Measurements from ENCODE around the gene CWC27.
A peak's percentile ranks its signal among the peaks of the same experiment; 100 is the strongest.

The CWC27 gene

DNA sequence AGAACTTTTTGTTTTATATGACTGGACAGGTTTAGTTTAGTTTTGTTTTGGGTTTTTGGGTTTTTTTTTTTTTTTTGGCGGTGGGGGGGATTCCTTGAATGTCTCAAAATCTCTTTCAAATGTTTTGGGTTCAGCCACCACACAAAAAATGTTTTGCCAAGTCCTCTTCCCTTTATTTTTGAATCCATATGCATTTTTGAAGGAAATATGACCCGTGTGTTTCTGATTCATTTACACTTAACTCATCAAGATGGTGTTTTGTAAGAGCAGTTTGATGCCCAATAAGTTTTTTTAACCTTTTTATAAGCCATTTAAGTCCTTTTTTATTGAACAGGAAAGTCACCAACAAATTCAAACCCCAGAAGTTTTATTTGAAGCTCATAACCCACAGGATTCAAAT, 209.8 kb downstream of the CWC27 start:
- no peaks in the 10 kb centered on the region for H3K4me1 Mint-ChIP-seq
- H3K27me3 Mint-ChIP-seq = no peaks in the 10 kb centered on the region
- no peaks in the 10 kb centered on the region for H3K9me3 Mint-ChIP-seq
- H3K36me3 Mint-ChIP-seq (ENCODE audit: insufficient read depth) = peaks cover 6% of the 10 kb centered on the region
- no peak for DNase-seq (ENCODE audit: low spot score in 2 of 2)
- ATAC-seq (replicated peaks; ENCODE audit: extremely low read depth, poor library complexity, severe bottlenecking) = no peak
- no peak overlapping the region for H3K27ac Mint-ChIP-seq (ENCODE audit: low read depth)
- no peak overlapping the region for H3K4me3 Mint-ChIP-seq

DNA sequence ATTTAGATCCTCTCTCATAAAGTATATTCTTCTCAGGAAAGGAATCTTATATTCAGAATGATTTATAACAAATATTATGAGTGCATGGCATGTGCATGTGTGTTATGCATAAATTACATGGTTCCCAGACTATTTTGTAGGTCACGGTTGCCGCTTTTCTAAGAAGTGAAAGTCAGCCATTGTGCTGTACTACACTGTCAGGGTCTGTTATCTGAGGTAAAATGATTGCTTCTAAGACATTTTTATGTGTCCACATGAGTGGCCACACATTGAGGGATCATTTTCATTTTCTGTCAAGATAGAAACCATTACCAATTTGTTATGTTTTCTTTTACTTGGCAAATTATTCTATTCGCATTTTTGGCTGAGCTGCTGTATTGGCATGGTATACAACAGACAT, 210.8 kb downstream of the CWC27 start:
- Mint-ChIP-seq H3K9me3 (no peaks in the 10 kb centered on the region), H3K27ac (ENCODE audit: low read depth) (no peak overlapping the region), H3K27me3 (no peaks in the 10 kb centered on the region), H3K36me3 (ENCODE audit: insufficient read depth) (peaks cover 9% of the 10 kb centered on the region), H3K4me1 (no peaks in the 10 kb centered on the region), H3K4me3 (no peak overlapping the region)
- DNase-seq (ENCODE audit: low spot score in 2 of 2) (no peak), ATAC-seq (replicated peaks; ENCODE audit: extremely low read depth, poor library complexity, severe bottlenecking) (no peak)

DNA sequence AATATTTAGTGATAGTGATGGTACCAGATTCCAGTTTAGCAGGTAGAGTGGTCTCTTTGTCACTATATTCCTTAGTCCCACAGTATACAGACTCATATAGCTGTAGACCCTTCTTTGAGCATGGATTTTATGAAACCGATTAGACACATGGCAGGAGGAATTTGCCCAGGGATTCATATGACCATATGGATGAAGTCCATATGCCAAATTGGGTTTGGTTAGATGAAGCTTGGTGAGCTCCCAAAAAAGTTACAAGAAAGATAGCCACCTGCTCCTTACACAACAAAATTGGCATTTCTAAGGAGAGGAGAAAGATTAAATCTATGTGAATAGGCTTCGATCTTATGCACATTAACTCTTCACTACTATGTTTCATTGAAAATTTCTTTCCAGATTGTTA, 211.4 kb downstream of the CWC27 start:
- Mint-ChIP-seq H3K4me3 (no peak overlapping the region), H3K36me3 (ENCODE audit: insufficient read depth) (peaks cover 9% of the 10 kb centered on the region), H3K27me3 (no peaks in the 10 kb centered on the region), H3K4me1 (no peaks in the 10 kb centered on the region), H3K27ac (ENCODE audit: low read depth) (no peak overlapping the region), H3K9me3 (no peaks in the 10 kb centered on the region)
- DNase-seq (ENCODE audit: low spot score in 2 of 2) (no peak), ATAC-seq (replicated peaks; ENCODE audit: extremely low read depth, poor library complexity, severe bottlenecking) (no peak)

DNA sequence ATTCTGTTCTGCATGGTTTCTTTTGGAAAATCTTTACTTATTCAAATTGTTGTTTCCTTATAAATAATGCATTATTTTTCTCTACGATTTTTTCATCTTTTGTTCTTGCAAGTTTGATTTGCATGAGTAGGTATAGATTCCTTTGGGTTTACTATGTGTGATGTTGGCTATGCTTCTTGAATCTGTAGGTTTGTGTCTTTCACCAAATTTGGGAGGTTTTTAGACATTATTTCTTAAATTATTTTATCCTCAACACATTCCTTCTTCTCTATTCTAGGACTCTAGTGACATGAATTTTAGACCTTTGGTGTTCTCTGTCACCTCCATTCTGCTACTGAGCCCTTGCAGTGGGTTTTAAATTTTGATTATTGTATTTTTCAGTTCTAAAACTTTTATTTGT, 219.0 kb downstream of the CWC27 start:
- no peaks in the 10 kb centered on the region for H3K9me3 Mint-ChIP-seq
- H3K27ac Mint-ChIP-seq (ENCODE audit: low read depth) = peak overlapping the region; percentile 22
- DNase-seq (ENCODE audit: low spot score in 2 of 2) = no peak
- ATAC-seq (replicated peaks; ENCODE audit: extremely low read depth, poor library complexity, severe bottlenecking) = no peak
- peaks cover 6% of the 10 kb centered on the region for H3K4me1 Mint-ChIP-seq
- peaks cover 4% of the 10 kb centered on the region for H3K36me3 Mint-ChIP-seq (ENCODE audit: insufficient read depth)
- H3K27me3 Mint-ChIP-seq = no peaks in the 10 kb centered on the region
- H3K4me3 Mint-ChIP-seq = no peak overlapping the region

DNA sequence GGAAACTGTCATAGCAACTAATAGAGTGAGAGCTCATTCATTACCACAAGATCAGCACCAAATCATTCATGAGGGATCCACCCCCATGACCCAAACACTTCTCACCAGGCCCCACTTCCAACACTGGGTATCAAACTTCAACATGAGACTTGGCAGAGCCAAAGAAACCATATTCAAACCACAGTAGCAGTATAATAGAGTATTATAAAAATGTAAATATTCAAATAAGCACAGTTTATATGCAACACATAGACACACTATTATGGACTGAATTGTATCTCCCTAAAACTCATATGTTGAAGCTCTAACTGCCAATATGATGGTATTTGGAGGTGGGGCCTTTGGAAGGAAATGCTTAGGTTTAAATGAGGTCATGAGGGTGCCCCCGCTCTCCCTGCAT, 240.5 kb downstream of the CWC27 start:
- no peak for DNase-seq (ENCODE audit: low spot score in 2 of 2)
- H3K27ac Mint-ChIP-seq (ENCODE audit: low read depth) = peak overlapping the region; percentile 54
- no peak overlapping the region for H3K4me3 Mint-ChIP-seq
- ATAC-seq (replicated peaks; ENCODE audit: extremely low read depth, poor library complexity, severe bottlenecking) = no peak
- no peaks in the 10 kb centered on the region for H3K36me3 Mint-ChIP-seq (ENCODE audit: insufficient read depth)
- H3K4me1 Mint-ChIP-seq = no peaks in the 10 kb centered on the region
- H3K27me3 Mint-ChIP-seq = no peaks in the 10 kb centered on the region
- H3K9me3 Mint-ChIP-seq = no peaks in the 10 kb centered on the region

DNA sequence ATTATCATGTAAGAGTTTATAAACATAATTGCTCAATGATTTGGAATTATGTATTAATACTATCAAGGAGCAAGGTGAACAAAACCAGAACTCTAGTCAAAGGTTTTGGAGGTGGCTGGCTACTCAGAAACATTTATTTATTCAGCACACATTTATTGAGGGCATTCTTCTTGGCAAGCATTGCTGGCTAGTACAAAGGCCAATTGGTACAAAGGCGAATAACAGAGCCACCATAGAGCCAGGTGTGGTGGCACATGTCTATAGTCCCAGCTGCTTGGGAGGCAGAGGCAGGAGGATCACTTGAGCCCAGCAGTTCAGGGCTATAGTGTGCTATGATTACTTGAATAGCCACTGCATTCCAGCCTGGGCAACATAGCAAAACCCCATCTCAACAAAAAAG, 242.1 kb downstream of the CWC27 start:
- H3K4me1 Mint-ChIP-seq = no peaks in the 10 kb centered on the region
- DNase-seq (ENCODE audit: low spot score in 2 of 2) (no peak), ATAC-seq (replicated peaks; ENCODE audit: extremely low read depth, poor library complexity, severe bottlenecking) (no peak)
- H3K27ac Mint-ChIP-seq (ENCODE audit: low read depth) = no peak overlapping the region
- no peaks in the 10 kb centered on the region for H3K9me3 Mint-ChIP-seq
- no peak overlapping the region for H3K4me3 Mint-ChIP-seq
- no peaks in the 10 kb centered on the region for H3K27me3 Mint-ChIP-seq
- no peaks in the 10 kb centered on the region for H3K36me3 Mint-ChIP-seq (ENCODE audit: insufficient read depth)

DNA sequence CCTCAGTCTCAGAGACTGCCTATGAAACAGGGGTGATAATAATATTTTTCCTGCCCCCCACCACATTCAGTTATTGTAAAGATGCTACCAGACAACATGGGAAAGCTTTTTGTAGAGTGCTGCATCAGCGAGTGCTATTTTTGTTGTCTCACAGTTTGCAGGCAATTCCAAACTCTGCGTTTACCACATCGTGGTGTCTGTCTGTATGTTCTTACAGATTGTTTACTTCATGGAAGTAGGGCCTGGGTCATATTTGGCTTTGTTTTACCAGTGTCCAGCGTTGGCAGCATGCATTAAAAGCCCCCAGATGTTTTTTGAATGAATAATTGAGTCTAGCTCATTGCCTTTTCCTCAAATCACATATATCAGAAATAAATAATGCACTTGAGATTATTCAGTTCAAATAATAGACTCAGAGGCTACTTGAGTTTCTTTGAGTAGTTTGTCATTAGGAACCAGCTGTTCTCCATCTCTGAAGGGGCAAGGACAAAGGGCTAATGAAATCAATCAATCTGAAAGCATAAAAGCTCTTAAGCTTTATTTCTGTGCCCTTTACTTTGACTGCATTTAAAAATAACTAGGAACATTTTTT, 243.7 kb downstream of the CWC27 start:
- no peaks in the 10 kb centered on the region for H3K27me3 Mint-ChIP-seq
- no peak for DNase-seq (ENCODE audit: low spot score in 2 of 2)
- no peak overlapping the region for H3K4me3 Mint-ChIP-seq
- H3K4me1 Mint-ChIP-seq = no peaks in the 10 kb centered on the region
- no peaks in the 10 kb centered on the region for H3K9me3 Mint-ChIP-seq
- no peak overlapping the region for H3K27ac Mint-ChIP-seq (ENCODE audit: low read depth)
- H3K36me3 Mint-ChIP-seq (ENCODE audit: insufficient read depth) = no peaks in the 10 kb centered on the region
- ATAC-seq (replicated peaks; ENCODE audit: extremely low read depth, poor library complexity, severe bottlenecking) = no peak

DNA sequence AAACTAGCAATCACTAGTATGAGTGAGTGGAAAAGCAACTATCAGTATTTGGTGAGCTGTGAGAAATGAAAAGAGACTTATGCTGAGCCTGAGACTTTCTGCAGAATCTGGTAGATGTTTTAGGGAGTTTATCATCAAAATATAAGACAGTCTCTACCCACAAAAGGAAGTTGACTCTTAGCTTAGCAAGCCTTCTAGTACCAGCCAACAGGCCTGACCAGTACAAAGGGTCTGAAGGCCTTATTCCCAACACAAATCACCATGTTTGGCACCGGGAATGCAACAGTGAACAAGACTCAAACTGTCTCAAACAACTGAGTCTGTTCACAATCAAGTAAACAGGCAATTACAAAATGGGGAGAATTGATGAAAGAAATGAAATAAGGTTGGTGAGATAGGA, 244.4 kb downstream of the CWC27 start:
- Mint-ChIP-seq H3K36me3 (ENCODE audit: insufficient read depth) (no peaks in the 10 kb centered on the region), H3K27me3 (no peaks in the 10 kb centered on the region), H3K27ac (ENCODE audit: low read depth) (no peak overlapping the region), H3K4me1 (no peaks in the 10 kb centered on the region), H3K9me3 (no peaks in the 10 kb centered on the region), H3K4me3 (no peak overlapping the region)
- no peak for DNase-seq (ENCODE audit: low spot score in 2 of 2)
- no peak for ATAC-seq (replicated peaks; ENCODE audit: extremely low read depth, poor library complexity, severe bottlenecking)

DNA sequence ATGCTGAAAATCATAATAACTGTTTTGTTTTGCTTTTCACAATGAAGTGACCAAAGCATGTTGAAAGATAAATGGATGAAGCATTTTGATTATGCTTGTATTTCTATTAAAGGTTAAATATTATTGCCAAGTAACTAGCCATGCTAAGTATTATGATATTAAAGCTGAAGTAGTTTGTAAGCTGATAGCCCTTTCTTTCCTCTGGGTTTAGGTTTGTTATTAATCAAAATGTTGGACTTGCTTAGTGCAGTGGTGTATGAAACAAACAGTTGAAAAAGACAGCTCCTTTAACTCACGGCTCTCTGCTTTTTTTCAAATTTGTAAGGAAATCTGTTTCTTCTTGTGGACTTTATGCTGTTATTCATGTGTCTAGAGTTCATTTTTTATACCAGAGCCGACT, 246.0 kb downstream of the CWC27 start:
- Mint-ChIP-seq H3K9me3 (no peaks in the 10 kb centered on the region), H3K27me3 (no peaks in the 10 kb centered on the region), H3K4me3 (no peak overlapping the region), H3K27ac (ENCODE audit: low read depth) (no peak overlapping the region), H3K36me3 (ENCODE audit: insufficient read depth) (no peaks in the 10 kb centered on the region), H3K4me1 (no peaks in the 10 kb centered on the region)
- DNase-seq (ENCODE audit: low spot score in 2 of 2) = no peak
- ATAC-seq (replicated peaks; ENCODE audit: extremely low read depth, poor library complexity, severe bottlenecking) = no peak

DNA sequence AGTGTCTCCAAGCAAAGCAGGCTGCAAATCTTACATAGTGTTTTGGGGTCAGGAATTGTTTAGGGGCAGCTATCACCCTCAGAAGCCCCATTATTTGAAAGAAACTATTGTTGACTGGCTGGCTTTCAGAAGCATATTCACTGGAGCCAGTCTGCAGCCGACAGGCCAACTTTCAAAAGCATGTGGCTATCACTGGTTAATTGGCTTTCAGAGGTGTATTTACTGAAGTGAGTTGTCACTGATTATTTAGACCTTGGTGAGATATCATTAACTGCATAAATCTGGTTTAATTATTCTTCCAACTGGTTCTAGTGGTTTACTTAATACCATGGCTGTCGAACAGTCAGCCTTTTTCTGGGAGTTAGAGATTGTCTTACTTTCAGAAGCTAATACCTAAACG, 247.0 kb downstream of the CWC27 start:
- DNase-seq (ENCODE audit: low spot score in 2 of 2) (no peak), ATAC-seq (replicated peaks; ENCODE audit: extremely low read depth, poor library complexity, severe bottlenecking) (no peak)
- no peaks in the 10 kb centered on the region for H3K36me3 Mint-ChIP-seq (ENCODE audit: insufficient read depth)
- no peak overlapping the region for H3K4me3 Mint-ChIP-seq
- no peaks in the 10 kb centered on the region for H3K9me3 Mint-ChIP-seq
- H3K27ac Mint-ChIP-seq (ENCODE audit: low read depth) = no peak overlapping the region
- H3K4me1 Mint-ChIP-seq = no peaks in the 10 kb centered on the region
- H3K27me3 Mint-ChIP-seq = no peaks in the 10 kb centered on the region

DNA sequence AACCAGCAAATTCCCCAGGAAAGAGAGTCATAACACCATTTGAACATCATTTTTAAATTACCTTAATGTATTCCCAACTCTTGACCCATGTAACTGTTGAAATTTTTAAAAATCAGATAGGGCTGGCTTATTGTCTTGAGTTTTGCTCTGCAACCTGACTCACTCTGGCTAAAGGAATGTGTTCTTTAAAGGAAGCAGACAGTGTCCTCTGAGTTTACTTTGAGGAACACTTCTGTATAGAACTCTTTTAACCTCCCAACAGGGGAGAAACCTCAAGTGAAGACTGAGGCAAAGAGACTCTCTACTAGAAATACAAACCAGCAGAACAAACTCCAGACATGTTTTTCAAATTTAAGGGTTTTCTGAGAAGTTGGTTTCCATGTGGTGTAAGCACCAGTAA, 248.9 kb downstream of the CWC27 start:
- H3K36me3 Mint-ChIP-seq (ENCODE audit: insufficient read depth) = no peaks in the 10 kb centered on the region
- H3K9me3 Mint-ChIP-seq = no peaks in the 10 kb centered on the region
- ATAC-seq (replicated peaks; ENCODE audit: extremely low read depth, poor library complexity, severe bottlenecking) (no peak), DNase-seq (ENCODE audit: low spot score in 2 of 2) (no peak)
- H3K4me1 Mint-ChIP-seq = peaks cover 11% of the 10 kb centered on the region
- no peak overlapping the region for H3K27ac Mint-ChIP-seq (ENCODE audit: low read depth)
- H3K27me3 Mint-ChIP-seq = no peaks in the 10 kb centered on the region
- no peak overlapping the region for H3K4me3 Mint-ChIP-seq

DNA sequence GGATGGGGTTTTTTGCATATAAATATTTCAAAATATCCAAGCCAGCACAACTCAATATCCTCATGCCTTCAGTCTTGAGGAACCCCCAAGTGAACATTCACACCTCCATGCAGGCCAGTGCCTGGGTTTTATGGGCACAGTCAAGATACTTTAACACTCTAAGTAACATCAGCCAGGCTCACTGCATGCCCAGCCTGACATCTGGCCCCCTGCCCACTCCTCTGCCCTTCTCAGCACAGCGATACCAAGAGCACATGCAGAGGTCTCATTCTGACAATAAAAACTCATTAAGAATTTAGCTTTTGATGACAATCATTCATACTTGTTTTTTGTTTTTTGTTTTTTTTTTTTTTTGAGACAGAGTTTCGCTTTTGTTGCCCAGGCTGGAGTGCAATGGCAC, 250.0 kb downstream of the CWC27 start:
- H3K27me3 Mint-ChIP-seq = no peaks in the 10 kb centered on the region
- no peaks in the 10 kb centered on the region for H3K9me3 Mint-ChIP-seq
- no peaks in the 10 kb centered on the region for H3K36me3 Mint-ChIP-seq (ENCODE audit: insufficient read depth)
- DNase-seq (ENCODE audit: low spot score in 2 of 2) = no peak
- no peak for ATAC-seq (replicated peaks; ENCODE audit: extremely low read depth, poor library complexity, severe bottlenecking)
- H3K27ac Mint-ChIP-seq (ENCODE audit: low read depth) = no peak overlapping the region
- H3K4me3 Mint-ChIP-seq = no peak overlapping the region
- H3K4me1 Mint-ChIP-seq = peaks cover 11% of the 10 kb centered on the region

DNA sequence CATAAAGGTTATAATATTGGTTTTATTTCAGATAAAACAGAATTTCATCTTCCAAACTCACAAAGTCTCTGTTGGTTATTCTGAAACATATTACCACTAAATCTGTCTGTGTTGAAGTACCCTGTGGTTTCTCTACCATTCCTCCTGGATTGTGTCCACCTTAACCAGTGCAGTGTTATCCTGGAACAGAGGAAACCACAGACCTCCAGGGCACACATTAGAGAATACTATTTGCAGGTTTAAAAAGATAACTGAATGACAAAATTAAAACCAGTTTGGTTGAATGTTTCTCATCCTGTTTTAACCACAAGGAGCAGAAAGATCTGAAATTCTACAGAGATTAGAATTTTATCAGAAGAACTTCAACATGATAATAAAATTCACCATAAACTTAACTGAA, 251.8 kb downstream of the CWC27 start:
- no peak for ATAC-seq (replicated peaks; ENCODE audit: extremely low read depth, poor library complexity, severe bottlenecking)

More for the DNA sequence above, 251.8 kb downstream of the CWC27 start:
- Mint-ChIP-seq H3K36me3 (ENCODE audit: insufficient read depth) (no peaks in the 10 kb centered on the region), H3K4me3 (no peak overlapping the region), H3K9me3 (no peaks in the 10 kb centered on the region), H3K27me3 (no peaks in the 10 kb centered on the region), H3K4me1 (peaks cover 11% of the 10 kb centered on the region), H3K27ac (ENCODE audit: low read depth) (no peak overlapping the region)
- DNase-seq (ENCODE audit: low spot score in 2 of 2) = no peak

Measured in central memory CD8-positive, alpha-beta T cell (primary cell).